ENCODE measurements around the gene HRAS.
A peak's percentile ranks its signal among the peaks of the same experiment; 100 is the strongest.
"Not testable (repeated sequence)": the region's sequence is repeated elsewhere in the genome, so short reads cannot be mapped to it uniquely, and the experiment has no call there.

HRAS gene

DNA sequence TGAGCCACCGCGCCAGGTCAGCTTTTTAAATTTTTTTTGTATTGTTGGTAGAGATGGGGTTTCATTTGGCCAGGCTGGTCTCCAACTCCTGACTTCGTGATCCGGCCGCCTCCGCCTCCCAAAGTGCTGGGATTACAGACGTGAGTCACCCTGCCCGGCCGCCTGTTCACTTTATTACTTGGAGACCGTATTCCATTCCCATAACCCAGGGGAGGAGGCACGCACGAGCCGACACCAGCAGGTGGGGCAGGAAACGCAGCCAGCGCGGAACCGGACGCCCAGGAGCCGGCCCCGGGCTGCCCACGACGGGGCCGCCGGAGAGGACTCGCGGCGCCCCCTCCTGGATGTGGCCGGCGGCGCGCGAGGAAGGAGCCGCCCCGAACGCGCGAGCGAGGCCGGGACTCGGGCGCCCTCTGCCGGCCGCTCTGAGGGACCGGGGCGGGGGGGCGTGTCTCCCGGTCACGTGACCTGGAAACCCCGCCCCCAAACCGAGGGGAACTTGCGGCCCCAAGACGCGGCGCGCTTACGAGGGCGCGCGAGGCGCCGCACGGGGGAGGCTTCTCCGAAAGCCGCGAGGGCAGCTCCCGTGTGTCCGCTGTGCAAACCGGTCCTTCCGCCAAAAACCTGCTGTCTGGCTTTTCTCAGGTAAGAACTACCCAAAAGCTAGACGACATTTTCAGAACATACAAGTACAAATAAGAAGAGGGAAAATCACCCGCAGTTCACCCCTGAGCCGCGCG, 16.7 kb downstream of the HRAS start:
- H3K9me3 ChIP-seq (ENCODE audit: severe bottlenecking), result peaks cover 9% of the 10 kb centered on the region
- no peaks in the 10 kb centered on the region for H3K27me3 ChIP-seq (ENCODE audit: insufficient read depth, low read depth, severe bottlenecking)
- TF ChIP-seq, protein P1, sequence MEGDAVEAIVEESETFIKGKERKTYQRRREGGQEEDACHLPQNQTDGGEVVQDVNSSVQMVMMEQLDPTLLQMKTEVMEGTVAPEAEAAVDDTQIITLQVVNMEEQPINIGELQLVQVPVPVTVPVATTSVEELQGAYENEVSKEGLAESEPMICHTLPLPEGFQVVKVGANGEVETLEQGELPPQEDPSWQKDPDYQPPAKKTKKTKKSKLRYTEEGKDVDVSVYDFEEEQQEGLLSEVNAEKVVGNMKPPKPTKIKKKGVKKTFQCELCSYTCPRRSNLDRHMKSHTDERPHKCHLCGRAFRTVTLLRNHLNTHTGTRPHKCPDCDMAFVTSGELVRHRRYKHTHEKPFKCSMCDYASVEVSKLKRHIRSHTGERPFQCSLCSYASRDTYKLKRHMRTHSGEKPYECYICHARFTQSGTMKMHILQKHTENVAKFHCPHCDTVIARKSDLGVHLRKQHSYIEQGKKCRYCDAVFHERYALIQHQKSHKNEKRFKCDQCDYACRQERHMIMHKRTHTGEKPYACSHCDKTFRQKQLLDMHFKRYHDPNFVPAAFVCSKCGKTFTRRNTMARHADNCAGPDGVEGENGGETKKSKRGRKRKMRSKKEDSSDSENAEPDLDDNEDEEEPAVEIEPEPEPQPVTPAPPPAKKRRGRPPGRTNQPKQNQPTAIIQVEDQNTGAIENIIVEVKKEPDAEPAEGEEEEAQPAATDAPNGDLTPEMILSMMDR (IDR thresholded peaks at IDR 0.05; ENCODE audit: low read depth, low read length), result peak; percentile 70
- peak; percentile 82 for DNase-seq
- H3K27ac ChIP-seq, result peak overlapping the region; percentile 23; the same call in 1 of the 2 replicates
- H3K36me3 ChIP-seq, result no peaks in the 10 kb centered on the region; the same call in 1 of the 2 replicates
- no peak overlapping the region for H3K4me3 ChIP-seq (ENCODE audit: low read depth, low read length)

GRCh38 chr11:516918-517685, 18.3 kb downstream of the HRAS start:
- H3K27ac ChIP-seq; H3K9me3 ChIP-seq (ENCODE audit: severe bottlenecking); H3K36me3 ChIP-seq; DNase-seq; H3K27me3 ChIP-seq (ENCODE audit: insufficient read depth, low read depth, severe bottlenecking); H3K4me3 ChIP-seq (ENCODE audit: low read depth, low read length): not testable (repeated sequence)

DNA sequence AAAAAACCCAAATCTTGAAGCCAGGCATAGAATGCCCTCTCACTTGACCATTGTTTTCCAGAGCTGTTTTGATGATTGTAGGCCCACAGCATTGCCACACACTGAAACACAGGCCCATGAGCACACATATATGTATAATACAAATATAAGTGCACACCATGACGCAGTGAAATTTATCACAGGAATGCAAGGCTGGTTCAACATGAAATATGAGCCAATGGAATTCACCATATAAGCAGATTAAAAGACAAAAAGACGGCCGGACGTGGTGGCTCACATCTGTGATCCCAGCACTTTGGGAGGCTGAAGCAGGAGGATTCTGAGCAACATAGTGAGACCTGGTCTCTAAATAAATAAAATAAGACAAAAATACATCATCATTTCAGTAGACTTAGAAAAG, 19.0 kb downstream of the HRAS start:
- TF ChIP-seq, protein P1 (IDR thresholded peaks at IDR 0.05; ENCODE audit: low read depth, low read length), result no peak
- no peak for DNase-seq
- Histone ChIP-seq H3K9me3 (ENCODE audit: severe bottlenecking) (peaks cover 9% of the 10 kb centered on the region), H3K36me3 (peaks cover 4% of the 10 kb centered on the region; the same call in 1 of the 2 replicates), H3K4me3 (ENCODE audit: low read depth, low read length) (no peak overlapping the region), H3K27me3 (ENCODE audit: insufficient read depth, low read depth, severe bottlenecking) (no peaks in the 10 kb centered on the region), H3K27ac (no peak overlapping the region)

- H3K27ac ChIP-seq, result no peak overlapping the region
- no peak for DNase-seq
- H3K36me3 ChIP-seq, result peaks cover 7% of the 10 kb centered on the region
- no peaks in the 10 kb centered on the region for H3K27me3 ChIP-seq (ENCODE audit: insufficient read depth, low read depth, severe bottlenecking)
- no peak overlapping the region for H3K4me3 ChIP-seq (ENCODE audit: low read depth, low read length)
- TF ChIP-seq, protein P1 (IDR thresholded peaks at IDR 0.05; ENCODE audit: low read depth, low read length), result no peak
- peaks cover 9% of the 10 kb centered on the region for H3K9me3 ChIP-seq (ENCODE audit: severe bottlenecking)
Observed at GRCh38 chr11:515131-515530, 20.2 kb downstream of the HRAS start.

GRCh38 chr11:514606-515005, 20.8 kb downstream of the HRAS start:
- Histone ChIP-seq H3K9me3 (ENCODE audit: severe bottlenecking) (peaks cover 9% of the 10 kb centered on the region), H3K27ac (no peak overlapping the region), H3K36me3 (peaks cover 11% of the 10 kb centered on the region), H3K4me3 (ENCODE audit: low read depth, low read length) (no peak overlapping the region), H3K27me3 (ENCODE audit: insufficient read depth, low read depth, severe bottlenecking) (no peaks in the 10 kb centered on the region)
- DNase-seq, result no peak
- TF ChIP-seq, protein P1 (IDR thresholded peaks at IDR 0.05; ENCODE audit: low read depth, low read length), result no peak

All from WERI-Rb-1 (cell line).